ELR (cell line): ENCODE data around the gene NF1.
"Not testable (repeated sequence)": the region's sequence is repeated elsewhere in the genome, so short reads cannot be mapped to it uniquely, and the experiment has no call there.

Experiments used
- DNase-seq: peaks from one replicate; pipeline ENCODE4 v3.0.0-alpha.2; 2015; ENCODE audit warnings: low read depth

NF1 gene, protein sequence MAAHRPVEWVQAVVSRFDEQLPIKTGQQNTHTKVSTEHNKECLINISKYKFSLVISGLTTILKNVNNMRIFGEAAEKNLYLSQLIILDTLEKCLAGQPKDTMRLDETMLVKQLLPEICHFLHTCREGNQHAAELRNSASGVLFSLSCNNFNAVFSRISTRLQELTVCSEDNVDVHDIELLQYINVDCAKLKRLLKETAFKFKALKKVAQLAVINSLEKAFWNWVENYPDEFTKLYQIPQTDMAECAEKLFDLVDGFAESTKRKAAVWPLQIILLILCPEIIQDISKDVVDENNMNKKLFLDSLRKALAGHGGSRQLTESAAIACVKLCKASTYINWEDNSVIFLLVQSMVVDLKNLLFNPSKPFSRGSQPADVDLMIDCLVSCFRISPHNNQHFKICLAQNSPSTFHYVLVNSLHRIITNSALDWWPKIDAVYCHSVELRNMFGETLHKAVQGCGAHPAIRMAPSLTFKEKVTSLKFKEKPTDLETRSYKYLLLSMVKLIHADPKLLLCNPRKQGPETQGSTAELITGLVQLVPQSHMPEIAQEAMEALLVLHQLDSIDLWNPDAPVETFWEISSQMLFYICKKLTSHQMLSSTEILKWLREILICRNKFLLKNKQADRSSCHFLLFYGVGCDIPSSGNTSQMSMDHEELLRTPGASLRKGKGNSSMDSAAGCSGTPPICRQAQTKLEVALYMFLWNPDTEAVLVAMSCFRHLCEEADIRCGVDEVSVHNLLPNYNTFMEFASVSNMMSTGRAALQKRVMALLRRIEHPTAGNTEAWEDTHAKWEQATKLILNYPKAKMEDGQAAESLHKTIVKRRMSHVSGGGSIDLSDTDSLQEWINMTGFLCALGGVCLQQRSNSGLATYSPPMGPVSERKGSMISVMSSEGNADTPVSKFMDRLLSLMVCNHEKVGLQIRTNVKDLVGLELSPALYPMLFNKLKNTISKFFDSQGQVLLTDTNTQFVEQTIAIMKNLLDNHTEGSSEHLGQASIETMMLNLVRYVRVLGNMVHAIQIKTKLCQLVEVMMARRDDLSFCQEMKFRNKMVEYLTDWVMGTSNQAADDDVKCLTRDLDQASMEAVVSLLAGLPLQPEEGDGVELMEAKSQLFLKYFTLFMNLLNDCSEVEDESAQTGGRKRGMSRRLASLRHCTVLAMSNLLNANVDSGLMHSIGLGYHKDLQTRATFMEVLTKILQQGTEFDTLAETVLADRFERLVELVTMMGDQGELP (N-terminal part only)

DNA sequence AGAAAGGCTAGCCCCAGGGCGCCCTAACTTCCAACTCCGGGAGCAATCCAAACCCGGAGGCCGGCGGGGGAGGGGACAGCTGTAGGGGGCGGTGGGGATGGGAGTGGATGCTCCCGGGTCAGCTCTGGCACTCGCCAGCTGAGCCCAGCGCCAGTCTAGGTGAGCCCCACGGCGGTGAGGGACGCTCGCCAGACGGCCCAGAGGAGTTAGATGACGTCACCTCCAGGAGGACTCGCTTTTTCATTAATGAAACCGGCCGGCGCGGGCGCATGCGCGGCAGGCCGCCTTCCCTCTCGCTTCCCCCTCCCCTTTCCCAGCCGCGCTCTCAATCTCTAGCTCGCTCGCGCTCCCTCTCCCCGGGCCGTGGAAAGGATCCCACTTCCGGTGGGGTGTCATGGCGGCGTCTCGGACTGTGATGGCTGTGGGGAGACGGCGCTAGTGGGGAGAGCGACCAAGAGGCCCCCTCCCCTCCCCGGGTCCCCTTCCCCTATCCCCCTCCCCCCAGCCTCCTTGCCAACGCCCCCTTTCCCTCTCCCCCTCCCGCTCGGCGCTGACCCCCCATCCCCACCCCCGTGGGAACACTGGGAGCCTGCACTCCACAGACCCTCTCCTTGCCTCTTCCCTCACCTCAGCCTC, at the start of gene NF1:
Gene NF1, plus strand, starts transcription at position 378 of the 636 bp plus-strand sequence. CDS start 333 bp downstream, outside the sequence.
- DNase-seq: peak; percentile 98

DNA sequence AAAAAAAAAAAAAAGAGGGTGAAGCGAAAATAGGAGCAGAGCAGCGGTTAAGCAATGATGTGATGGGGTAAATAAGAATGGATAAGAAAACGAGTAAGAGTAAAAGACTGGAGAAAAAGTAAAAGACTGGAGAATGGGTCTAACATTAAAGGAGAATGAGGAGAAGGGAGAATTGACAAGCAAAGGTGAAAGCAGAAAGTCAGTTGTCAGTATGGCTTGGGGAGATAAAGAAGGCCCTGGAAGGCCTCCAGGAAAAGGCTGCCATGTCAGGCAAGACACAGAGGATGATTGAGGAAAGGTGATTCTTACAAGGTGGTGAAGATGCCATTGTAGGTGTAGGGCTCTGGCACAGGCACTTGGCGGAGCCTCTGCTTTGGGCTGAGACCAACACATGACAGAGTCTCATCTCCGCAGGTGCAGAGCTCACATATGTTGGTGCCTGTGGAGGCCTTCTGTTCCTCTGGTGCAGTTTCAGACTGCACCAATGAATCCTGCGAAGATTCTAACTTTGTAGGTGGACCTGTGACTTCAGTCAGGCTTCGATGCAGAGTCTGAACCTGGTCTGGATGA, 47.8 kb upstream of the NF1 start:
- DNase-seq: not testable (repeated sequence)

DNA sequence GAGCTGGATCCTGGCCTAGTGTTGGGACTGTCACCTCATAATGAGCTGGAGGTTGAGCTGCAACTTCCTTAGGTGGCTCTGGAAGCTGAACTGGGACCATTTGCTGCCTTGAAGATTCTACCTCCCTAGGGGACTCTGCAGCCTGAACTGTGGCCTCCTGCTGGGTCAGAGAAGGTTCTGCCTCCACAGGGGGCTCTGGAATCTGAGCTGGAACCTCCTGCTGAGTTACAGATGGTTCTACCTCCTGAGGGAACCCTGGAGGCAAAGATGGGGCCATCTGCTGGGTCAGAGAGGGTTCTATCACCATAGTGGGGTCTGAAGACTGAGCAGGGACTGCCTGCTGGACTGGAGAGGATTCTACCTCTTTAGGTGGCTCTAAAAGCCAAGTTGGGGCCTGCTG, 46.6 kb upstream of the NF1 start:
- no peak for DNase-seq

DNA sequence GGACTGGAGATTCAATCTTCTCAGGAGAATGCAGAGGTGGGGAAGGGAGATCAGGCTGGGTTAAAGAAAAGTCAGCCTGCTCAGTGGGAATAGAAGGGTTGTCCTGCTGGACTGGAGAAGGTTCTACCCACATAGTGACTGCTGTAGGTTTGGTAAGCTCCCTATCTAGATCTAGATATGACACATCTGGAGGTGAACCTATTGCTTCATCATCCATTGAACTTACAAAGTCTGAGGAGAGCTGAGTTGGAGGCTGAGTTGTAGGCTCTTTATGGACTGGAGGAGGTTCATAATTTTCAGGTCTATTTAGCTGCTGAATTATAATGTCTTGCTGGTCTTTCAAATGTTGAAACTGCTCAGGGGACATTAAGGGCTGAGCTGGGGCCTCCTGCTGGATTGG, 46.0 kb upstream of the NF1 start:
- no peak for DNase-seq

DNA sequence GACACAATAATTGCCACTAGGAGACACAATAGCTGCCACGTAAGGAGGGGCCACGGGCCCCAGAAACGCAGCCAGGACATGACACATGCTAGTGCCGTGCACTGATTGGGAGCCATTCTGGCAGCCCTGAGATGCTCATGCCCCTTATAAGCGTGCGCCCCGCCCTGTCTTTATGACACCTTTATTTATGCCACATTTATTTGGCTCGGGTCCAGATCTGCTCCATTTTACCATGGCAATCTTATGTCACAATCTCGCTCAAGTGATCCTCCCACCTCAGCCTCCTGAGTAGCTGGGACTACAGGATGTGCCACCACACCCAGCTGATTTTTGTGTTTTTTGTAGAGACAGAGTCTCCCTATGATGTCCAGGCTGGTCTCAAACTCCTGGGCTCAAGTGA, 43.8 kb upstream of the NF1 start:
- DNase-seq: no peak

DNA sequence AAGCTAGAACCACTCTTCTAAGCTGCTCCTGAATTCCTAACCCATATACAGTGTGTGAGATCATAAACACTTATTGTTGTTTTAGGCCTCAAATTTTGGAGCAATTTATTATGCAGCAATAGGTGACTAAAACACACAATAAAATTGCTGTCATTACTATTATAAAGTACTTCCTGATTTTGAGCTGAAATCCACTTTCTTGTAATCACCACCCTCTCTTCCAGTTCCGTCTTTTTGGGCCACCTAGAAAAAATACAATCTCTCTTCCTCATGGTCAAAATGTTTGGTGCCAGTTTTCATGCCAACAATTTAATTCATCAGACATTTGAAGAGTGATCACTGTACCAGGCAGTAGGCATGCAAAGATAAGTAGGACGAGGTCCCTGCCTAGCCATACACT, 43.3 kb upstream of the NF1 start:
- DNase-seq: peak; percentile 20

DNA sequence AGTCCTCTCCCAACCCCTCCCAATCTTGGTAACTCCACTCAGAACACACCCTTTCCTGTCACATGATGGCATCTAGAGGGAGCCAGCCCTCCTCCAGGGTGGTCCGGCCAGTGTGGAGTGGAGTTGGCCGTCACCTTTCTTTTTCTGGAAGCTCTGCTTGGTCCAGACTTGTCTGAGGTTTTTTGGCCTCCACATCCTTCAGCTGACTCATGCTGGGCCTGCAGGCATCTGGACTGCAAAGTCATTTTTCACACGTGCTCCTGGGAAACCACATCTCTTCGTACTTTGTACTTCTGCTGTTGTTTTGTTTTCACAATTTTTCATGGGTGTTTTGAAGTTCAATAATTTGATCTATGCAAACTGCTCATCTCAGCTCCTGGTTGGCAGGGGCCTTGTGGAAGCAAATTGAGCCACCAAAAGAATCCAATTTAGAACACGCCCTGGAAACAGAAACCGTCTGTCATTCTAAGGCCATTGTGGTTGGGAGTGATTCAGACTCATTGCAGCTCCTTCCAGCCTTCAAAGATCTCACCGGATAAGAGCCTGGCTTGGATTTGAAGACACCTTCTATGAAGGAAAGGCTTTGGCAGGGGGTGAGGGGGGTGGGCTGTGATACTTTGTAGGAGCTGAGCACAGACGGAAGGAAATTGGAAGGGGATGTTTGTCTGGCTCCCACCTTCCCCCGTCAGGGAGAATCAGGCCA, 42.4 kb upstream of the NF1 start:
- DNase-seq: peak; percentile 97

DNA sequence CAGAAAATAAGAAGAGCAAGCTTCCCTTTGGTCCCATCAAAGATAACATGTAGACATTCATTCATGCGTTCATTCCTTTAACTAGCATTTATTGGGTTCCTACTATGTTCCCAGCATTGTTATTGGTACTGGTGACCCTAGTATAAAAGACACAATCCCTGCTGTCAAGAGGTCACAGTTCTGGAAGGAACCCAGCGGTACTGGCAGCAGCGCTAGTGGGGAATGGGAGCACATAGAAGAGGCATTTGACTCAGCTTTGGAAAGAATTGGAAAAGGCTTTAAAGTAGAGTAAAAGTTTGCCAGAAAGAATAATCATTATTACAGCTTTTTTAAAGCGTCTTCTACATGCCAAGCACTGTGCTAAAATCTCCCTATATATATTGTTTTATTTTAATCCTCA, 41.7 kb upstream of the NF1 start:
- DNase-seq: no peak

DNA sequence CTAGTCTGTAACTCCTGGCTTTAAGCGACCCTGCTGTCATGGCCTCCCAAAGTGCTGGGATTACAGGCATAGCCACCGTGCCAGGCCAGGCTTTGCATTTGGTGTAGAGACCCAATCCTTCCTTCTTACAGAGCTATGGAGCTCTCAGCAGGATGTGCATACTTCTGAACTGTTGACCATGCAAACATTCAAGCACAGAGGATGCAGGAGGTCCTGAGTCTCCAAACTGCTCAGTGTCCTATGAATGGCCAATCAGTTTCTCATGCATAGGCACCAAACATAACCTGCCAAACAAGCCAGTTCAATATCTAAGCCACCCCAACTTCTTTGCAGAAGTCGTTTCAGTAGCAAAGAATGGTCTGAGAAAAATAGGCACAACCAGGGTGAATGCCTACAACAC, 40.0 kb upstream of the NF1 start:
- no peak for DNase-seq

DNA sequence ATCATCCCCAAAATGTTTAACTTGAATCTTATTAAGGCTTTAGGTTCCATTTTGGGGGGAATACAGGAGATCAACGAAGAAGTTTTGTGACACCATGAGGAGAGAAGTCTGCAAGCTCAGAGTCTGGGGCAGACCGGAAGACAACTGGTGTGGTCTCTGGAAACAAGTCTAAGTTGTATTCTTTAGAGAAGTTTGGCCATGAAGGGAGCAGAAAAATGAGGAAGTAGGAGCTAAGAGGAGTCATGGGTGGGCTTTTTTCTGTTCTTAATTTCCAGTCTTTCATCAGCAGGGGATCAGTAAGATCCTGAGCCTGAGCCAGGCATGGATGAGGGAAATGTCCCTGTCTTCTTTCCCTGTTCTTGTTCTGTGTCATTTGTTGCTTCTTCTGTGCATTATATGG, 35.8 kb upstream of the NF1 start:
- DNase-seq: no peak

DNA sequence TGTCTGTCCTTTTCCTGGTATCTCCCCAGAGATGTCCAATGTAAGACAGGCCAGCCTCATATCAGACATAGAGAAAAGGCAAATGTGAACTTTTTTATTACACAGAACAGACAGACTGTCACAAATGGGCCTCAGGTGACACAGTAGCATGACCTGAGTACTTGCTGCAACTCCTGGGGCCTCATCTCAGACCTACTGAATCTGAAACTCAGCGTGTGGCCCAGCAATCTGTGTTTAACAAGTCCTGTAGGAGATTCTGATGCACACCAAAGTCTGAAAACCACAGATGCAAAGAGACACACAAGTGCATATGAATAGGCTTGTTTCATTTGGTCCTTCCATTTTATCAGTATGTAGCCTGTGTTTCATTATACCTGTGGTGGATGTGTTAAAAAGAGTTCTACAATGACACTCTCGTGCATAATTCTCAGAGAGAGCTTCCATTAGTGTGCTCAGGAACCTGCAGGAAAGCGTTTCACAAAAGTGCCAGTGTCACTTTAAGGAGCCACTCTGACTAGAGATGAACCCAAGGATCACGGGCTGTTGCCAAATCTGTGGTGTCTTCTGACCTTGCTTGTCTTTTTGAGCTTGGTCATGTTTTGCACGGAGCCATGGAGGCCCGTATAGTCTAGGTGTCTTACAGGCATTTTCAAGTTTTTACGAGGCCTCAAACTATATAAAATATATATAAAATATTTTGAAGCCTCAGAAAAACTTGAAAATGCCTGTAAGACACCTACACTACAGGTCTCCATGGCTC, 33.8 kb upstream of the NF1 start:
- DNase-seq: no peak

DNA sequence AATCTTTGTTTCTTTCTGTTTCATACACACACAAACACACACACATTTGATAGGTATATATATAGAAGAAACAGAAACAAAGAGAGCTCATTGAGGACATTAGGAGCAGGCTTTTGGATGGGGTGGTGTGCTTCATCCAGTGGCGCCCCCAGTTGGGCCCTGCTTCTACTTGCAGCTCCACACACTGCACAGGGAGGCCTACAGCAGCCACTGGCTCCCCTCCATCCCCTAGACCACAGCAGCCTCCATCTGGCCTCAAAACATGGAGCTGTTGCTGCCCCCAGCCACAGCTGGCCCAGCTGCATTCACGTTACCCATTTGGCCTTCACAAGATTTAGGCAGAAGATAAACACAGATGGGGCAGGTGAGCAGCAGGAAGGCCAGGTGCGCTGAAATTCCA, 33.1 kb upstream of the NF1 start:
- DNase-seq: peak; percentile 23

DNA sequence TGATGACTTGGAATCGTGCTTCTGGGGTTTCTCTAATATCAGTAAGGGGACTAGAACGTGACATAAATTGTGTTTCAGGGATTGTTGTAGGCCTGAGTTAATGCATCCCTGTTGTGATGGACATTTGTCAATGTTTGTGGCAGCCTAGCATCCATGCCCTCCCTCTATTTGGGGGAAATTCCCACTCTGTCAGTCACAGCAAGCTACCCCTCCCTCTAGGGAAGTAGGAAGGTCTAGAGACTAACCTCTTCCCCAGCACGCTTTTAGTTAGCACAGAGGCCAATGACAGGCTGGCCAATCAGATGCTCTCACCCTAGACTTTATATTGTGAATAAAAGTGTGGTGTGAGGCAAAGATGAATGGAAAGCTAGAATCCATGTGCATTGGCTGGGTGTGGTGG, 32.4 kb upstream of the NF1 start:
- DNase-seq: no peak

DNA sequence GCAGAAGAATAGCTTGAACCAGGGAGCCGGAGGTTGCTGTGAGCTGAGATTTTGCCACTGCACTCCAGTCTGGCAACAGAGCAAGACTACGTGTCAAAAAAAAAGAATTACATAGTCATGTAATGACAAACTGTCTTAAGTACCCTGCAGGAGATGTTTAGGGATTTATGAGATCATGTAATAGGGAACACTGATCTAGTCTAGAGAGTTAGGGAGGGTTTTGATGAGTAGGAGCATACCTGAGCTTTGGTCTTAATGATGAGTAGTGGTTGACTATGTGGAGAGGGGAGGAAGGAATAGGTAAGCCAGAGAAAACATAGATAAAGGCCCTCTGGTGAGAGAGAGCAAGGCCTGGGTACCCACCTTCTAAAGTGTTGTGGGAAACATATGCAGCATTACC, 30.1 kb upstream of the NF1 start:
- no peak for DNase-seq

DNA sequence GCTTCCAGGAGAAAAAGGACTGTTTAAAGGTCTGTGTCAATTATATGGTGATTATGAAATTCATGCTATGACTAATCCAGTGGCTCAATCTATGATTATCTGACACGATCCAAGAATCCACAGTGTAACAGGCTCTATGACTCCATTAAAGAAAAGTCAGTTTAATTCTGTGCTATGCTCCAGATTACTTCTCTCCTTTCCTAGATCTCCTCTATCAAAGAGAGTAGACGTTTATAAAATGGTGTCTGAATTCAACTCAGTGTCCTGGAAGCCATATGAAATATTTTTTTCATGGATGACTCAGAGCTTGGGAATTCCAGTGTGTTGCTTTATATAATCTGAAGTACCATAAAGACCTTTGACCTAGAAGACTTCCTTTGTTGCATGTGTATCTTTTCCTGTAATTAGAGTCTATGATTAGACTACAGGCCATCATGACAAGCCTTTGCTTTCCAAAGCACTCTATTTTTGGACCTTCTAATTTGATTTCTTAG, 27.0 kb upstream of the NF1 start:
- DNase-seq: peak; percentile 96

DNA sequence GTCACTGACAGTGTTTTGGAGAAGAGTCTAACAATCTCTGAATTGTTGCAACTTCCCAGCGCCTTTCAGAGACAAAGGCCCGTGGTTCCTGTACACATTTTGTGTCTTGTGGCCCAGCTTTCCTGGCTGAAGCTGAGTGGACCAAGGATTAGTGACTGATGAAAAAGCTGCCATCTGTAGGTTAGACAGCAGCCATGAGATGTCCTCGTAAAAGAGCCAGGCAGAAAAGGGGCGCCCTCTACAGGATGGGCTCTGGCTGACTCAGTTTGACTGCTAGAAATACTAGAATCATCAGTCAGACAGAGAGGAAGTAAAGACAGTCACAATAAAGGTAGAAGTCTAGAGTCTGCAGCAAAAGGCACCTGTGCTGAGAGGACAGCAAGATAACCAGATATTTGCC, 26.5 kb upstream of the NF1 start:
- peak; percentile 78 for DNase-seq

DNA sequence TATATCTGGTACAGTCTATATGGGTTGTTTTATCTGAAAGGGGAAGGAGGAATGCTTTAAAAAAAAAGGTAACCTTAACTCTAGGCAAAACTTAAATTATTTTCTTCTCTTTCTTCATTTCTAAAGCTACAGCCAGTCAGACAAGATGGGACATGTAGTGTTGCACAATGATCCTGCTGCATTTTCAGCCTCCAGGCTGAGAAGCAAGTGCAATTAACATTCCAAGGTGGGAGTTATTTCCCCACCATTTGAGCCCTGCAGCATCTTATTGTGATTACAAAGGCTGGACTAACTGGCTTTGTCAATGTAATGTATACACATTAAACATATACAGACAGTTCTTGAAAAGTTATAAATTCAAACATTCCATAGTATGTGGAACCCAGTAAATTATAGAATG, 22.6 kb upstream of the NF1 start:
- DNase-seq: no peak

DNA sequence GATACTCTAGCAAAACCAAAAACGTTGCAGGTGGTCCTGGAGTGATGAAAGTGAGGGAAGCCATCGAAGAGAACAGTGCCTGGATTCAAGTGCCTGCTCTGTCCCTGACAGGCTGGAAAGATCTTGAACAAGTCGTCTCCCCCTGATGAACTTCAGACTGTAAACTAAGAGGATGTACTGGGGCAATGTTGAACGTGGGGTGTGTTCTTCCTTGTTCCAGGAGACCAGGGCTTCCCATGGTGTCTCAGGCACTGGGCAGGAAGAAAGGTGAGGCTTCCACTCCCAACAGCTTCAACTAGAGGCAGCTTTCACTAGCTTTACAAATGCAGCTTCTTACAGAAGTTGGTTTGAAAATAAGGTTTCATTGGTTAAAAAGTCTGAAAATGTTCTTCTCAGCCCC, 21.4 kb upstream of the NF1 start:
- no peak for DNase-seq

DNA sequence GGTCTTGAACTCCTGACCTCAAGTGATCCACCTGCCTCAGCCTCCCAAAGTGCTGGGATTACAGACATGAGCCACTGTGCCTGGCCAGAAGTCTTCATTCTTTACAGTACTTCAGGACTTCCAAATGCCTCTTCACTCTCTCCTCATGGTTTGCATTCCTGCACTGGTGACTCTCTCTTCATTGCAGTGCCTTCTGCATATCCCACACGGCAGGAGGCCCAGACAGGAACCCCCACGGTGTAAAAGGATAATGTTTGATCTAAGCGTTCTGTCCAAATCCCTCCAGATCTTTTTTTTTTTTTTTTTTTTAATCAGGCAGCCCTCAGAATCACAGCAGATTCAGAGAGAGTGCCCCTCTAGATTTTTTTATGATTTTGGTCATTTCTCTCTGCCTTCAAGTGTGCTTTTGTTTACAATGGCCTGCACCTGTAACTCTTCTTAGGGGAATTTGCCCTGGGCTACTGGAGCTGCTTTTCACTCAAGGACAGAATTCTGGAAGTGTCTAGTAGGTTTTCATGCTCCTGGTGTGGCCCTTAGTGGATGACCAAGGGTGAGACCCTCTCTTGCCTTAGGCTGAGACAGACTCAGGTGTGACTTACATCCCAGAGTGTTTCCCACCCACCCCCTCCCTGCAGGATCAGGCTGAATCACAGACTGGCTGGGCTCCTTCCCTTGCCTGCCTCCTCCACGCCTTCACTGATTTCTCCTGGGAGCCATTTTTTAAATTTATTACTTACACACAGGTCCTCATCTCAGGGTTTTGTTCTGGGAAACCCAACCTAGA, 19.8 kb upstream of the NF1 start:
- DNase-seq: peak; percentile 38
